GM23338 (cell line): ENCODE measurements around the gene TOR3A. TPM values are rescaled to one million over a fixed set of nuclear protein-coding genes. Genes with fewer than 3 reads are reported as not detected.

Experiments
- ATAC-seq: fragments of 200-7000 bp; cut with Tn5 transposase; 3 replicates; pipeline ENCODE4 v1.9.1; 2020
- DNase-seq: peaks from one replicate; pipeline ENCODE4 v3.0.0-alpha.2; 2015; ENCODE audit warnings: low spot score
- H2AFZ ChIP-seq: fragments of 200-600 bp; sonication (generic); 2 replicates; pipeline ENCODE4 v1.8.0; 2016; ENCODE audit warnings: antibody characterized with exemption, mild to moderate bottlenecking, moderate library complexity
- H3F3A ChIP-seq: fragments of 200-600 bp; sonication (generic); replicated peaks from 2 replicates; pipeline ENCODE4 v1.8.0; 2017; ENCODE audit warnings: antibody characterized with exemption, mixed run types, low read depth
- H3K27ac ChIP-seq: fragments of 200-600 bp; sonication (generic); 2 replicates; pipeline ENCODE4 v1.6.1; 2016; ENCODE audit warnings: low read depth
- H3K27me3 ChIP-seq: fragments of 200-600 bp; sonication (generic); 2 replicates; pipeline ENCODE4 v1.8.0; 2016; ENCODE audit warnings: mild to moderate bottlenecking, mixed run types, moderate library complexity; ENCODE audit not compliant: insufficient read depth
- H3K36me3 ChIP-seq: fragments of 200-600 bp; sonication (generic); 2 replicates; pipeline ENCODE4 v1.8.0; 2016; ENCODE audit warnings: mild to moderate bottlenecking; ENCODE audit not compliant: insufficient read depth
- H3K4me1 ChIP-seq: fragments of 200-600 bp; sonication (generic); 2 replicates; pipeline ENCODE4 v1.8.0; 2016; ENCODE audit warnings: mild to moderate bottlenecking, moderate library complexity; ENCODE audit not compliant: insufficient read depth
- H3K4me2 ChIP-seq: fragments of 200-600 bp; sonication (generic); 2 replicates; pipeline ENCODE4 v1.7.1; 2017; ENCODE audit warnings: mixed run types
- H3K4me3 ChIP-seq: fragments of 200-600 bp; sonication (generic); 2 replicates; pipeline ENCODE4 v1.6.1; 2016; ENCODE audit warnings: mixed run types
- H3K79me2 ChIP-seq: fragments of 200-600 bp; sonication (generic); replicated peaks from 2 replicates; pipeline ENCODE4 v1.8.0; 2017; ENCODE audit warnings: mild to moderate bottlenecking; ENCODE audit not compliant: insufficient read depth
- H3K9me2 ChIP-seq: fragments of 200-600 bp; sonication (generic); 2 replicates; pipeline ENCODE4 v1.8.0; 2017; ENCODE audit not compliant: insufficient read depth
- H4K20me1 ChIP-seq: fragments of 200-600 bp; sonication (generic); replicated peaks from 2 replicates; pipeline ENCODE4 v1.8.0; 2017; ENCODE audit warnings: mild to moderate bottlenecking; ENCODE audit not compliant: insufficient read depth
- H3K27ac Mint-ChIP-seq: 2 replicates; pipeline ENCODE4 v1.8.0; 2020; ENCODE audit warnings: inconsistent platforms, mild to moderate bottlenecking, moderate library complexity, mixed read lengths
- H3K27me3 Mint-ChIP-seq: 3 replicates; pipeline ENCODE4 v1.8.0; 2022; ENCODE audit warnings: low read depth, mild to moderate bottlenecking, moderate library complexity, mixed read lengths, inconsistent platforms; ENCODE audit not compliant: insufficient read depth, poor library complexity
- H3K36me3 Mint-ChIP-seq: 3 replicates; pipeline ENCODE4 v1.8.0; 2021; ENCODE audit warnings: low read depth, mild to moderate bottlenecking, inconsistent platforms, moderate library complexity, mixed read lengths
- H3K4me1 Mint-ChIP-seq: 3 replicates; pipeline ENCODE4 v1.8.0; 2020; ENCODE audit warnings: mild to moderate bottlenecking, inconsistent platforms, mixed read lengths
- H3K4me3 Mint-ChIP-seq: 3 replicates; pipeline ENCODE4 v1.8.0; 2021; ENCODE audit warnings: moderate library complexity, mild to moderate bottlenecking, inconsistent platforms, mixed read lengths
- H3K9me3 Mint-ChIP-seq: 3 replicates; pipeline ENCODE4 v1.8.0; 2020; ENCODE audit warnings: moderate library complexity, mild to moderate bottlenecking, inconsistent platforms, mixed read lengths
- CREB1 ChIP-seq: fragments of 250-450 bp; sonication (Bioruptor Pico); IDR thresholded peaks from 2 replicates; pipeline ENCODE4 v1.5.0; 2020; ENCODE audit warnings: low read depth, mild to moderate bottlenecking, moderate library complexity
- EZH2 ChIP-seq: fragments of 200-600 bp; sonication (generic); IDR thresholded peaks from one replicate; pipeline ENCODE4 v1.8.0; 2017; ENCODE audit warnings: antibody characterized with exemption, mild to moderate bottlenecking, low read depth; ENCODE audit not compliant: unreplicated experiment
- EZH2phosphoT487 ChIP-seq: fragments of 200-600 bp; sonication (generic); IDR thresholded peaks from one replicate; pipeline ENCODE4 v1.8.1; 2018; ENCODE audit warnings: antibody characterized with exemption; ENCODE audit not compliant: unreplicated experiment
- JUNB ChIP-seq: IDR thresholded peaks from one replicate; pipeline ENCODE4 v1.6.1; 2016; ENCODE audit warnings: antibody characterized with exemption; ENCODE audit not compliant: unreplicated experiment
- NANOG ChIP-seq: IDR thresholded peaks from 2 replicates; pipeline ENCODE4 v1.6.1; 2016; ENCODE audit warnings: antibody characterized with exemption, borderline replicate concordance
- ZNF114 ChIP-seq: fragments of 250-450 bp; sonication (Bioruptor Pico); IDR thresholded peaks from 2 replicates; pipeline ENCODE4 v1.5.0; 2020; ENCODE audit warnings: mild to moderate bottlenecking, moderate library complexity
- ZNF331 ChIP-seq: fragments of 250-450 bp; sonication (Bioruptor Pico); IDR thresholded peaks from 2 replicates; pipeline ENCODE4 v1.5.0; 2020; ENCODE audit warnings: low read depth, mild to moderate bottlenecking, moderate library complexity
- polyA plus RNA-seq: library from polyadenylated mRNA; unstranded; fragments of >200 nt; fragmentation: Nextera tagmentation; extraction: Ambion mirVana; gene quantifications from 2 replicates; pipeline ENCODE4 v1.2.1, GENCODE V29; 2016
- total RNA-seq: library from RNA; depleted of rRNA; stranded (reverse); fragments of >200 nt; shearing (Covaris generic); gene quantifications from 2 replicates; pipeline ENCODE4 v1.2.3, GENCODE V29; 2014
- TF ChIP-seq, protein P1 (sequence below): IDR thresholded peaks from one replicate; pipeline ENCODE4 v1.6.1; 2018; ENCODE audit warnings: antibody characterized with exemption; ENCODE audit not compliant: unreplicated experiment
- TF ChIP-seq, protein P2 (sequence below): fragments of 250-450 bp; sonication (Bioruptor Pico); IDR thresholded peaks from 2 replicates; pipeline ENCODE4 v1.5.0; 2020; ENCODE audit warnings: mild to moderate bottlenecking, moderate library complexity

TOR3A gene
- total and polyA plus RNA-seq, 2 experiments from 2014 or later: 11.2 to 57.6 TPM

DNA sequence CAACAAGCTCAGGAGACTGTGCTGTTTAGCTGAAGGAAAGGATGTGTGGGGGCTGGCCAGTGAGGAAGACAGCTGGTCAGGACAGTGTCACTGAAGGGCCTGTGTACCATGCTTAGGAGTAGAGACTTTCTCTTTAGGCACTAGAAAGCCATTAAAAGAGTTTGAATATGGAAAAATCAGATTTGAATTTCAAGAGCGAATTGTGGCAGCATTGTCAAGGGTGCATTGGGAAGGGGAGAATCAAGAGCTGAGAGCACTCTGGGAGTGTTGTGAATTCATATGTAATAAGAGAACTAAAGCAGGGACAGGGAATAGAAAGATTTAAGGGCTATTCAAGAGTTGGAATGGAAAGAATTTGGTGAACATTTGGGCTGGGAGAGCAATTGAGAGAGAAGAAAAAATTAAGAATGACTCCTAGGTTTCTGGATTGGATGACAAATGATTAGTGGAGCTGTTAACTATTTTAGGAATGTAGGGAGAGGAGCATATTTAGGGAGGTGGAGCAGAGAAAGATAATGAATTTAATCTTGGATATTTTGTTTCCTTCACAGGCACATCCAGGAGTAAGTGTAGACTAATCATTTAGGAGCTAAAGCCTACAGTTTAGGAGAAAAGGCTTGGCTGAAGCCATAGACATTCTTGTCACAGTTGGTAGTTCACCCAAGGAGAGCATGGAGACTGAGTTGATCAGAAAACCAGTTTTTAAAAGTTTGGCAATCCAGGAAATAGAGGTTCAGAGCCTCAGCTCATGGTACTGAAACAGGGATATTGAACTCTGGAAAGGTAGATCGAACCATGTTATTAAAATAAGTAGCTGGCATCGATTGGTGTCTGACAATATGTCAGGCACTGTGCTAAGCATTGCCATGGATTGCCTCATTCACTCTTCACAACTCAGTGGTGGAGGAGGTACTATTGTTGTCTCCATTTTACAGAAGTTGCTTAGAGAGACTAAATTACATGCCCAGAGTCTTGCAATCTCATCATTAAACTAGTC lies 23.1 kb upstream of the TOR3A start:
- Histone ChIP-seq H2AFZ (no peak overlapping the region), H3K27ac (peak overlapping the region; percentile 64), H3K27me3 (no peaks in the 10 kb centered on the region), H3F3A (no peaks in the 10 kb centered on the region), H3K4me1 (peaks cover 30% of the 10 kb centered on the region), H3K36me3 (no peaks in the 10 kb centered on the region), H4K20me1 (no peaks in the 10 kb centered on the region), H3K79me2 (no peaks in the 10 kb centered on the region), H3K4me2 (peak overlapping the region; percentile 34), H3K9me2 (no peaks in the 10 kb centered on the region), H3K4me3 (peak overlapping the region; percentile 4; the same call in 1 of the 2 replicates)
- H3K27ac Mint-ChIP-seq: peak overlapping the region; percentile 28
- H3K4me3 Mint-ChIP-seq: peak overlapping the region; percentile 0
- peaks cover 3% of the 10 kb centered on the region; the same call in 1 of the 3 replicates for H3K9me3 Mint-ChIP-seq
- peaks cover 19% of the 10 kb centered on the region for H3K4me1 Mint-ChIP-seq
- DNase-seq (peak; percentile 29), ATAC-seq (peak; percentile 55)
- no peaks in the 10 kb centered on the region for H3K27me3 Mint-ChIP-seq
- H3K36me3 Mint-ChIP-seq: peaks cover 37% of the 10 kb centered on the region
- TF ChIP-seq CREB1 (CRISPR knock-in tag) (no peak), ZNF331 (CRISPR knock-in tag) (no peak), EZH2 (no peak), ZNF114 (CRISPR knock-in tag) (no peak), EZH2phosphoT487 (no peak), NANOG (no peak), JUNB (no peak)
- TF ChIP-seq, protein P1, sequence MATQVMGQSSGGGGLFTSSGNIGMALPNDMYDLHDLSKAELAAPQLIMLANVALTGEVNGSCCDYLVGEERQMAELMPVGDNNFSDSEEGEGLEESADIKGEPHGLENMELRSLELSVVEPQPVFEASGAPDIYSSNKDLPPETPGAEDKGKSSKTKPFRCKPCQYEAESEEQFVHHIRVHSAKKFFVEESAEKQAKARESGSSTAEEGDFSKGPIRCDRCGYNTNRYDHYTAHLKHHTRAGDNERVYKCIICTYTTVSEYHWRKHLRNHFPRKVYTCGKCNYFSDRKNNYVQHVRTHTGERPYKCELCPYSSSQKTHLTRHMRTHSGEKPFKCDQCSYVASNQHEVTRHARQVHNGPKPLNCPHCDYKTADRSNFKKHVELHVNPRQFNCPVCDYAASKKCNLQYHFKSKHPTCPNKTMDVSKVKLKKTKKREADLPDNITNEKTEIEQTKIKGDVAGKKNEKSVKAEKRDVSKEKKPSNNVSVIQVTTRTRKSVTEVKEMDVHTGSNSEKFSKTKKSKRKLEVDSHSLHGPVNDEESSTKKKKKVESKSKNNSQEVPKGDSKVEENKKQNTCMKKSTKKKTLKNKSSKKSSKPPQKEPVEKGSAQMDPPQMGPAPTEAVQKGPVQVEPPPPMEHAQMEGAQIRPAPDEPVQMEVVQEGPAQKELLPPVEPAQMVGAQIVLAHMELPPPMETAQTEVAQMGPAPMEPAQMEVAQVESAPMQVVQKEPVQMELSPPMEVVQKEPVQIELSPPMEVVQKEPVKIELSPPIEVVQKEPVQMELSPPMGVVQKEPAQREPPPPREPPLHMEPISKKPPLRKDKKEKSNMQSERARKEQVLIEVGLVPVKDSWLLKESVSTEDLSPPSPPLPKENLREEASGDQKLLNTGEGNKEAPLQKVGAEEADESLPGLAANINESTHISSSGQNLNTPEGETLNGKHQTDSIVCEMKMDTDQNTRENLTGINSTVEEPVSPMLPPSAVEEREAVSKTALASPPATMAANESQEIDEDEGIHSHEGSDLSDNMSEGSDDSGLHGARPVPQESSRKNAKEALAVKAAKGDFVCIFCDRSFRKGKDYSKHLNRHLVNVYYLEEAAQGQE: no peak
- TF ChIP-seq, protein P2, sequence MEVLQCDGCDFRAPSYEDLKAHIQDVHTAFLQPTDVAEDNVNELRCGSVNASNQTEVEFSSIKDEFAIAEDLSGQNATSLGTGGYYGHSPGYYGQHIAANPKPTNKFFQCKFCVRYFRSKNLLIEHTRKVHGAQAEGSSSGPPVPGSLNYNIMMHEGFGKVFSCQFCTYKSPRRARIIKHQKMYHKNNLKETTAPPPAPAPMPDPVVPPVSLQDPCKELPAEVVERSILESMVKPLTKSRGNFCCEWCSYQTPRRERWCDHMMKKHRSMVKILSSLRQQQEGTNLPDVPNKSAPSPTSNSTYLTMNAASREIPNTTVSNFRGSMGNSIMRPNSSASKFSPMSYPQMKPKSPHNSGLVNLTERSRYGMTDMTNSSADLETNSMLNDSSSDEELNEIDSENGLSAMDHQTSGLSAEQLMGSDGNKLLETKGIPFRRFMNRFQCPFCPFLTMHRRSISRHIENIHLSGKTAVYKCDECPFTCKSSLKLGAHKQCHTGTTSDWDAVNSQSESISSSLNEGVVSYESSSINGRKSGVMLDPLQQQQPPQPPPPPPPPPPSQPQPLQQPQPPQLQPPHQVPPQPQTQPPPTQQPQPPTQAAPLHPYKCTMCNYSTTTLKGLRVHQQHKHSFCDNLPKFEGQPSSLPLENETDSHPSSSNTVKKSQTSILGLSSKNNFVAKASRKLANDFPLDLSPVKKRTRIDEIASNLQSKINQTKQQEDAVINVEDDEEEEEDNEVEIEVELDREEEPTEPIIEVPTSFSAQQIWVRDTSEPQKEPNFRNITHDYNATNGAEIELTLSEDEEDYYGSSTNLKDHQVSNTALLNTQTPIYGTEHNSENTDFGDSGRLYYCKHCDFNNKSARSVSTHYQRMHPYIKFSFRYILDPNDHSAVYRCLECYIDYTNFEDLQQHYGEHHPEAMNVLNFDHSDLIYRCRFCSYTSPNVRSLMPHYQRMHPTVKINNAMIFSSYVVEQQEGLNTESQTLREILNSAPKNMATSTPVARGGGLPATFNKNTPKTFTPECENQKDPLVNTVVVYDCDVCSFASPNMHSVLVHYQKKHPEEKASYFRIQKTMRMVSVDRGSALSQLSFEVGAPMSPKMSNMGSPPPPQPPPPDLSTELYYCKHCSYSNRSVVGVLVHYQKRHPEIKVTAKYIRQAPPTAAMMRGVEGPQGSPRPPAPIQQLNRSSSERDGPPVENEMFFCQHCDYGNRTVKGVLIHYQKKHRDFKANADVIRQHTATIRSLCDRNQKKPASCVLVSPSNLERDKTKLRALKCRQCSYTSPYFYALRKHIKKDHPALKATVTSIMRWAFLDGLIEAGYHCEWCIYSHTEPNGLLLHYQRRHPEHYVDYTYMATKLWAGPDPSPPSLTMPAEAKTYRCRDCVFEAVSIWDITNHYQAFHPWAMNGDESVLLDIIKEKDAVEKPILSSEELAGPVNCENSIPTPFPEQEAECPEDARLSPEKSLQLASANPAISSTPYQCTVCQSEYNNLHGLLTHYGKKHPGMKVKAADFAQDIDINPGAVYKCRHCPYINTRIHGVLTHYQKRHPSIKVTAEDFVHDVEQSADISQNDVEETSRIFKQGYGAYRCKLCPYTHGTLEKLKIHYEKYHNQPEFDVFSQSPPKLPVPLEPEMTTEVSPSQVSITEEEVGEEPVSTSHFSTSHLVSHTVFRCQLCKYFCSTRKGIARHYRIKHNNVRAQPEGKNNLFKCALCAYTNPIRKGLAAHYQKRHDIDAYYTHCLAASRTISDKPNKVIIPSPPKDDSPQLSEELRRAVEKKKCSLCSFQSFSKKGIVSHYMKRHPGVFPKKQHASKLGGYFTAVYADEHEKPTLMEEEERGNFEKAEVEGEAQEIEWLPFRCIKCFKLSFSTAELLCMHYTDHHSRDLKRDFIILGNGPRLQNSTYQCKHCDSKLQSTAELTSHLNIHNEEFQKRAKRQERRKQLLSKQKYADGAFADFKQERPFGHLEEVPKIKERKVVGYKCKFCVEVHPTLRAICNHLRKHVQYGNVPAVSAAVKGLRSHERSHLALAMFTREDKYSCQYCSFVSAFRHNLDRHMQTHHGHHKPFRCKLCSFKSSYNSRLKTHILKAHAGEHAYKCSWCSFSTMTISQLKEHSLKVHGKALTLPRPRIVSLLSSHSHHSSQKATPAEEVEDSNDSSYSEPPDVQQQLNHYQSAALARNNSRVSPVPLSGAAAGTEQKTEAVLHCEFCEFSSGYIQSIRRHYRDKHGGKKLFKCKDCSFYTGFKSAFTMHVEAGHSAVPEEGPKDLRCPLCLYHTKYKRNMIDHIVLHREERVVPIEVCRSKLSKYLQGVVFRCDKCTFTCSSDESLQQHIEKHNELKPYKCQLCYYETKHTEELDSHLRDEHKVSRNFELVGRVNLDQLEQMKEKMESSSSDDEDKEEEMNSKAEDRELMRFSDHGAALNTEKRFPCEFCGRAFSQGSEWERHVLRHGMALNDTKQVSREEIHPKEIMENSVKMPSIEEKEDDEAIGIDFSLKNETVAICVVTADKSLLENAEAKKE (CRISPR knock-in tag): peak; percentile 31; the same call in 1 of the 2 replicates
